NT2/D1 (cell line): ENCODE measurements around the gene TMC3.

ENCODE experiments used
- YY1 ChIP-seq: IDR thresholded peaks from 2 replicates; pipeline ENCODE4 v1.6.1; 2011; ENCODE audit not compliant: insufficient read length, insufficient read depth
- ZNF274 ChIP-seq: IDR thresholded peaks from 2 replicates; pipeline ENCODE4 v1.6.1; 2011; ENCODE audit warnings: mild to moderate bottlenecking, low read depth, low read length

GRCh38 chr15:81407176-81407575 is 33.2 kb upstream of the TMC3 start:
- no peak for TF ChIP-seq YY1
- no peak for TF ChIP-seq ZNF274
